GM21515 (cell line): ENCODE data around the gene NEUROD2.

ENCODE experiments used
- ATAC-seq: cut with Tn5 transposase; IDR thresholded peaks from one replicate; pipeline ENCODE4 v1.9.1; 2021; ENCODE audit not compliant: unreplicated experiment

Gene NEUROD2

GRCh38 chr17:39618956-39619785 is 11.5 kb upstream of the NEUROD2 start:
- ATAC-seq = no peak

DNA sequence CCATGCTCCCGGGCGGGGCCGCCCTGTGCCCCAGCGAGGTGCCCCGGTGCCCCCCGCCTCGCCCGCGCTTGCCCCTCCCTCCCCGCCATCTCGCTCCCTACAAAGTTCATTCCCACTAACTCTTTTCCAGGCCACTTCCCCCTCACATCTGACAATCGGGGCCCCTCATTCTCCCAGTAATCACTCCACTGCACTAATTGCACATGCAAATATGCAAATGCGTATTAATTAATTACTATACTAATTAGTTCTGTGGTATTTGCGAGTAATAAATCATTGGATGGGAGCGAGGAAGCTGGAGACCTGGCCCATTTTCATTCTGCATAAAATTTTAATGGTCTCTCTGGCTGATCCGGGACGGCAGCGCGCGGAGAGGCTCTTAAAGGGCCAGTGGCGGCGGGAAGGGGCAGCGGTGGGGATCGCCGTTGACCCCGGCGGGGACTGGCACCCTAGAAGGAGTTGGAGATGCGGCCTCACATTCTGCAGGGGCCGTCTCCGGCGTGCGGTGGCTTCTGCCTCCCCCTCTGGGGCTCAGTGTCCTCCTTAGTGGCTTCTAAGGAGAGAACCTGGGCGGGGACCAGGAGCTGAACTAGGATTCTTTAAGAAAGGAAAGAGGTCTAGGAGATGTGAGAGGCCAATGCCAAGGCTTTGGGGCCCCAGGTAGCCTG is 10.7 kb upstream of the NEUROD2 start:
- no peak for ATAC-seq

GRCh38 chr17:39617446-39618245 is 9.9 kb upstream of the NEUROD2 start:
- no peak for ATAC-seq

DNA sequence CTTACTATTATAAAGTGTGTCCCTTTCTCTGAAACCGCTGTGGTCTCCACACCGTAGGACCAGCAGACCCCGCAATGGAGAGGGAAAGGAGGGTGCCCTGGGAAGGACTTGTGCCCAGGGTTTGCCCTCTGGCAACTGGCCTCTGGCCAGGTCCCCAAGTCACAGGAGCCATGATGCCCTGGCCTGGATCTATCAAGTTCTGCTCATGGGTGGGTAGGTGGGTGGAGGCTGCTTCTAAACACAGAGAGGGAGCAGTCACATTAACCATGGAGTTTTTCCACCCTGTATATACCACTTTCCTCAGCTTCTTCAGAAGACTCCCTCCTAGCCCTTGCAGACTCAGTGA is 9.4 kb upstream of the NEUROD2 start:
- ATAC-seq = no peak

GRCh38 chr17:39615434-39615833 is 7.7 kb upstream of the NEUROD2 start:
- no peak for ATAC-seq

- ATAC-seq = no peak
Observed at GRCh38 chr17:39614545-39615157, 6.9 kb upstream of the NEUROD2 start.

DNA sequence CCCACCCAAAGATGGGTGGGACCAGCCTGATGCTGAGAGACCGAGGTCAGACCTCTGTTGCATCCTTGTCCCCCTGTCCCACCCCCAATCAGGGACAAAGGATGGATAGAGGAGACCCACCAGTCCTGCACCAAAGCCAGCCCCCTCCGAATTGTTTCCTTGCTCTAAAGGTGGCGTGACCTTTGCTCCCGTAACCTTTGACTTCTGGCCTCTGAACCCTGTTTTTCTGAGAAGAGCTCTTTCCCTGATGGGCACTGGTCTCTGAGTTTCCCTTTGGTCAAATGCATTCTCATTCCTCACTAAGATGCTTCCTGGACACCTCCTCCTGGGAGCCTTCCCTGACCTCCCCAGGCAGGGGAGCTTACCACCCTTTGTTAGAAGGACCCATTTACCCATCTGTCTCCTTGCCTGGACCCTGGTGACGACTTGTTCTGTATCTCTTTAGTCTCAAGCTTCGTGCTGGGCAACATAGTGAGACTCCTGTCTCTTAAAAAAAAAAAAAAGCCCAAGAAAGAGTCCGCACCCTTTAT is 5.3 kb upstream of the NEUROD2 start:
- ATAC-seq = no peak

GRCh38 chr17:39612291-39612894 is 4.7 kb upstream of the NEUROD2 start:
- no peak for ATAC-seq

- ATAC-seq = no peak
Observed at GRCh38 chr17:39611401-39612112, 3.8 kb upstream of the NEUROD2 start.

DNA sequence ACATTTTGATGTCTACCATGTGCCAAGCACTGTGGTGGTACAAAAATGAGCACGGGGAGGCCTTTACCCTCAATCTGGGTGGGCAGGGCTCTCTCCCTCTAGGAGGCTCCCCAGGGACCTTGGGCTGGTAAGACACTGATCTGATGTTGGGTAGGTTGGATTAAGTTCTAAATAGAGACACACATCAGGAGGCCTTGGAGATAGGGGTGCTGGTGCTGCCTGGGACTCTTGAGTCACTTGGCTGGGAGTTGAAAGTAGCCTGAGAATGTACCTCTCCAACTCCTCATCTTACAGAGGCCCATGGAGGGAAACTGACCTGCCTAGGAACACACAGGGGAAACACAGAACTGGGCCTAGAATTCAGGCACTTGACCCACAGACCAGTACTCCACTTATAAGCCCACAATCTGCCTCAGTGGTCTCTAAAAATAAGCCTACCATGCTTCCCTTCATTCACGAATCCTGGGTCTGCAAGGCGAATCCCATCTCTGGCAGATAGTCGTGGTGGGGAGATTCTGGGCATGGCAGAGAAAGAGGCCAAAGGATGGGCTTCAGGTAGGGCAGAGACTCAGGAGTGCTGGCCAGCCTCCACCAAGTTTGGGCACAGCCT is 1.8 kb upstream of the NEUROD2 start:
- ATAC-seq = no peak

GRCh38 chr17:39608142-39608981 is 642 bp upstream of the NEUROD2 start:
- ATAC-seq = no peak

GRCh38 chr17:39607057-39607850 is 466 bp downstream of the NEUROD2 start:
- ATAC-seq = no peak

DNA sequence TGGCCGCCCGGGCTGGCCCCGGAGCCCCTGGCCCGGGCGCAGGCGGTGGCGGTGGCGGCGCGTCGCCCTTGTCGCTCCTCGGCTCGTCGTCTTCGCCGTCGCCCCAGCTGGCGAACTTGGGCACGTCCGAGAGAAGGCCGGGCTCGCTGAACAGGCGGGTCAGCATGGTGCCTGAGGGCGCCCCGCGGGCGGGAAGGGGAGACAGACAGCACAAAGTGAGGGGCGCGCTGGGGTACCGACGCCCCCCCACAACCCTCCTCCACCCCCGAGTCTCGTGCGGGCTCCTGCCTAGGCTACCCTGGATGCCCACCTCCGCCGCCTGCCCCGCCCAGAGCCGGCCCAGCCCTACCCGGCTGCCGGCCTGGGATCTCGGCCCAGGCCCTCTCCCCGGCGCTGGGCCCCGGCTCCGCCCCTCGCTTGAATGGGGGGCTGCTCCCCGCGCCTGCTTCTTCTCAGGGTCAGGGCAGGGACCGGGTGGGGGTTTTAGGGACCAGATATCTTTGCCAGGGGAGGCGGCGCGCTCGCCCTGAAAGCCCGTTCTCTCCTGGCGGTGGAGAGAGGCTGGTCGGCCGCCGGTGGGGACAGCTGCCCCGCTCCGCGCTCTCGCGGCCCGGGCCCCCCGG is 1.2 kb downstream of the NEUROD2 start:
- no peak for ATAC-seq

DNA sequence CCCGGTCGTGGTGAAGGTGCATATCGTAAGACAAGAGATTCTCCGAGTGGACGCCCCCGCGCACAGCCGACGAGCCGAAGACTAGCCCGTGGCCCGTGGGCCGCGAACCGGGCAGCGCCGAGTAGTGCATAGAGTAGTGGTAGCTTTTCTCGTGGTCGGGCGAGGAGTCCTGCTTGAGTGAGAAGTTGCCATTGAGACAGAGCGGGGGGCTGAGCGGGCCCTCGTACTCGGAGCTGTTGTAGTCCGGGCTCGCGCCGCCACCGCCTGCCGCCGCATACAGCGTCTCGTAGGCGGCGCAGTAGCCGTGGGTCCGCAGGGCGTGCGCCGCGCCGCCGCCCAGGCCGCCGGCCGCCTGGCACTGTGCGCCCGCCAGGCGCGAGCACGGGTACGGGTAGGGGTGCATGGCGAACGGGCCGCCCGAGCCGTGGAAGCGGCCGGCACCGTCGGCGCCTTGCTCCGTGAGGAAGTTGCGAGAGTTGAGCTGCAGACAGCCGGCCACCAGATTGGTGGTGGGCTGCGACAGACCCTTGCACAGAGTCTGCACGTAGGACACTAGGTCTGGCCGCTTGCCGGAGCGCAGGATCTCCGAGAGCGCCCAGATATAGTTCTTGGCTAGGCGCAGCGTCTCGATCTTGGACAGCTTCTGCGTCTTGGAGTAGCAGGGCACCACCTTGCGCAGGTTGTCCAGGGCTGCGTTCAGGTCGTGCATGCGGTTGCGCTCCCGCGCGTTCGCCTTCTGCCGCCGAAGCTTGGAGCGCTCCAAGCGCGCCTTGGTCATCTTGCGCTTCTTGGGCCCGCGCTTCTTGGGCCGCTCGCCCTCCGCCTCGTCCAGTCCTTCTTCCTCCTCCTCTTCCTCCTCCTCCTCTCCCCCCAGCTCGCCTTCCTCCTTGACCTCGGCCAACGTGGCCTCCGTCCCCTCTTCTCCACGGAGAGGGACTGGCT is 2.0 kb downstream of the NEUROD2 start:
- ATAC-seq = no peak

DNA sequence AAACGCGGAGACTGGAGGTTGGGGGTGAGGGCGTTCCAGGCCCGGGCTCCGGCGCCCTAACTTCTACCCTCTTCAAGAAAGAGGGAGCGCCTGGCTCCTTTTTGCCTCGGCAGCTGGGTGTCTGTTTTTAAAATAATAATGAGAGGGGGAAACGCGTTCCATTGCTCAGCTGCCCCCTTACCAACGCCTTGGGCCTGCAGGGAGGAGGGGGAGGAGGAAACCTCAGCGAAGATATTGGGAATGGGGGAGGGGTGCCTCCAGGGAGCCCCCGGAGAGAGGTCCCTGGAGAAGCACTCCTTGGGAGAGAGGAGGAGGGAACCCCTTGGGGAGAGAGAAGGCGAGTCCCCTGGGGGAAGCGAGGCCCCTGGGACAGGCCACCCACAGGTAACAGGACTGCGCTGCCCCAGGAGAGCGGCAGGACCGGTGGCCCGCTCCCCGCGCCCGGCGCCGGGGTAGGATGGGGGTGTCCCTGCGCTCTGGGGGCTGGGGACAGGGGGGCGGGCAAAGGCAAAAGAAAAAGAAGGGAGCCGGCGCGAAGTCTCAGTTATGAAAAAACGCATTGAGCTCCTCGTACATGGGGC is 2.7 kb downstream of the NEUROD2 start:
- no peak for ATAC-seq
